Right atrium auricular region (tissue), 2 donors: Measurements from ENCODE around the gene NRCAM. TPM values are rescaled to one million over a fixed set of nuclear protein-coding genes. Genes with fewer than 3 reads are reported as not detected.

Experiments used
- DNase-seq: peaks from one replicate; pipeline ENCODE4 v3.0.0-alpha.2; 2019; ENCODE audit warnings: low spot score
- H3K27ac ChIP-seq, 2 donors: fragments of 200-600 bp; sonication (generic); 1 replicate in 1 of 2; 2 replicates in 1 of 2; pipeline ENCODE4 v1.5.1; 2016 to 2019
- H3K27me3 ChIP-seq, 2 donors: fragments of 200-600 bp; sonication (generic); one replicate each; pipeline versions ENCODE4 v1.5.1 to v1.6.0; 2017 to 2019
- H3K36me3 ChIP-seq: fragments of 200-600 bp; sonication (generic); one replicate; pipeline ENCODE4 v1.5.1; 2016
- H3K4me1 ChIP-seq, 2 donors: fragments of 200-600 bp; sonication (generic); one replicate each; pipeline versions ENCODE4 v1.5.1 to v1.6.0; 2017 to 2019
- H3K4me3 ChIP-seq, 2 donors: fragments of 200-600 bp; sonication (generic); 1 replicate in 1 of 2; 2 replicates in 1 of 2; pipeline ENCODE4 v1.5.1; 2017 to 2019; ENCODE audit warnings: mild to moderate bottlenecking in 1 of 2, moderate library complexity in 1 of 2
- H3K9me3 ChIP-seq, 2 donors: fragments of 200-600 bp; sonication (generic); one replicate each; pipeline ENCODE4 v1.5.1; 2019
- total RNA-seq, 2 donors: library from RNA; depleted of rRNA; stranded (reverse); fragments of >200 nt; gene quantifications; one replicate each; pipeline ENCODE4 v1.1.0, GENCODE V29; 2016
- TF ChIP-seq, protein P1 (sequence below), 2 donors: fragments of 200-600 bp; sonication (generic); IDR thresholded peaks; one replicate each; pipeline ENCODE4 v1.5.1; 2019; ENCODE audit warnings: antibody characterized with exemption in 2 of 2

NRCAM gene
- total RNA-seq, 2 donors from 2014 or later: 0.63 to 0.93 TPM

DNA sequence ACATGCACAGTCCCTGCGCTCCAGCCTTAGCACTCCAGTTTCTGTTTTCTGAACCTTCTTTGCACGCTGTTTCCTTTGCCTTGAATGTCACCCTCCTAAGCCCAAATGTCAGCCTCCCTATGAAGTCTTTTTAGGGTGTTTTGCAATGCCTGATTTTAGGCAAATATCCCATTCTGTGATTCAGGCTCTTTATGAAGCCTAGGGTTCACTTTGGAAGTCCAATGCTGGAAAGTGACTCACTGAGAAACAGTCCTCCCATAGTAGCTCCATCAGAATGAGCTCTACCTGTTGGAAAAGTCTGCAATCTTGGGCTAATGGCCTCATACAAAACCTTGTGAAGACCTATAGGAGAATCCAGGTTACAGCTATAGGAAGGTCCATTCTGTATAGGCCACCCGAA is 331.4 kb downstream of the NRCAM start:
- no peak for DNase-seq
- Histone ChIP-seq H3K4me1 (no peaks in the 10 kb centered on the region), H3K27ac (no peak overlapping the region), H3K27me3 (no peaks in the 10 kb centered on the region), H3K36me3 (no peaks in the 10 kb centered on the region), H3K9me3 (no peaks in the 10 kb centered on the region), H3K4me3 (no peak overlapping the region)
- TF ChIP-seq, protein P1, sequence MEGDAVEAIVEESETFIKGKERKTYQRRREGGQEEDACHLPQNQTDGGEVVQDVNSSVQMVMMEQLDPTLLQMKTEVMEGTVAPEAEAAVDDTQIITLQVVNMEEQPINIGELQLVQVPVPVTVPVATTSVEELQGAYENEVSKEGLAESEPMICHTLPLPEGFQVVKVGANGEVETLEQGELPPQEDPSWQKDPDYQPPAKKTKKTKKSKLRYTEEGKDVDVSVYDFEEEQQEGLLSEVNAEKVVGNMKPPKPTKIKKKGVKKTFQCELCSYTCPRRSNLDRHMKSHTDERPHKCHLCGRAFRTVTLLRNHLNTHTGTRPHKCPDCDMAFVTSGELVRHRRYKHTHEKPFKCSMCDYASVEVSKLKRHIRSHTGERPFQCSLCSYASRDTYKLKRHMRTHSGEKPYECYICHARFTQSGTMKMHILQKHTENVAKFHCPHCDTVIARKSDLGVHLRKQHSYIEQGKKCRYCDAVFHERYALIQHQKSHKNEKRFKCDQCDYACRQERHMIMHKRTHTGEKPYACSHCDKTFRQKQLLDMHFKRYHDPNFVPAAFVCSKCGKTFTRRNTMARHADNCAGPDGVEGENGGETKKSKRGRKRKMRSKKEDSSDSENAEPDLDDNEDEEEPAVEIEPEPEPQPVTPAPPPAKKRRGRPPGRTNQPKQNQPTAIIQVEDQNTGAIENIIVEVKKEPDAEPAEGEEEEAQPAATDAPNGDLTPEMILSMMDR (IDR thresholded peaks at IDR 0.05): no peak

DNA sequence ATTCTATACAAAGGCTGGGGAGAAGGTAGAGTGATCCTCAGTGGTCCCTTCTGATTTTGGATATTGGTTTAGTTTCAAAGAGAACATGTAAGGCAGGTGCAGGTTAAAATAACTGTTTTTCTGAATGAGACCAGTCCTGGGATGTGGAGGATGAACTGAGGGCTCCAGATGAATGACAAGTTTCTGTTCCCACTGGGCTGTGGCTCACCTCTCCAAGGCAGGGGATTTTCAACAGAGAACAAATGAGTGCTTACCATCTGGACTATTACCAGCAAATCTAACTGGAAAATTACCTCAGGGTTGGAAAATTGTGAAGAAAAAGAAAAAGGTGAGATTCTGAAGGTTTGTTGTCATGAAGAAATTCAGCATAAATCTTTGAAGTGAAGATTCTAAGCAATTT is 334.1 kb downstream of the NRCAM start:
- Histone ChIP-seq H3K27me3 (no peaks in the 10 kb centered on the region), H3K9me3 (no peaks in the 10 kb centered on the region), H3K27ac (no peak overlapping the region), H3K4me3 (no peak overlapping the region), H3K4me1 (no peaks in the 10 kb centered on the region), H3K36me3 (no peaks in the 10 kb centered on the region)
- TF ChIP-seq, protein P1 (IDR thresholded peaks at IDR 0.05): no peak
- no peak for DNase-seq

DNA sequence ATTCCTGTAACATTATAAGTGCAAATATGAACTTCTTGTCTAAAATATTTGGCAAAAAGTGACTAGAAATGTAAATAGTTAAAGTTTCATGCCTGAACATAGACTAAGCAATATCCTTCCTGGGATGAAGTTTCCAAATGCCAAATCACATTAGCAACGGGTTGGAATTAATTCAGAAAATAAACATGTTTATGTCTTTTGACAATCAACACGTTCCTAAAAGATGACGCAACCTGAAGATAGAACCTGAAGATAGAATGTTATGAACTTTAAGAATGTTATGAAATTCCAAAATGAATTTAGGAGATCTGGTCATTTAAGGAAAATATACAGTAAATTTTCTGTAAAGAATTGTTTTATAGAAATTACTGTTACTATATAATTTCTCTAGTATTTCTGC is 335.3 kb downstream of the NRCAM start:
- Histone ChIP-seq H3K27me3 (no peaks in the 10 kb centered on the region), H3K4me1 (no peaks in the 10 kb centered on the region), H3K9me3 (no peaks in the 10 kb centered on the region), H3K27ac (no peak overlapping the region), H3K4me3 (no peak overlapping the region), H3K36me3 (no peaks in the 10 kb centered on the region)
- DNase-seq: no peak
- TF ChIP-seq, protein P1 (IDR thresholded peaks at IDR 0.05): no peak

DNA sequence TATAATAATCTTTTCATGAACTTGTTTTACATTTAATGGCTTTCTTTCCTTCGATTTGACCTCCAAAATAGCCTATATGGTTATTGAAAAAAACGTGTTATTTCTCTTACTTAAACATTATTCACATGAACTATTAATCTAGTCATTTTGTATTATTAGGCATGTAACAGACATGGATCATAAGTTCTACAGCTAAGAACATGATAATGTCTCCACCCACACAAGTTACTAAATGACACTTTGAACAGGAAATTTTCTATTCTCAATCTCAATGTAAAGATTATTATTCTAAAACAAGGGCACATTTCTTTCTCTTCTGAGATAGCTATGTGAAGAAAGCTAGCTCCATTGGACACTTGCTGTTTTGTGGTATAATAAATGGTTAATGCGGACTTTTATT is 336.0 kb downstream of the NRCAM start:
- H3K9me3 ChIP-seq: no peaks in the 10 kb centered on the region
- no peaks in the 10 kb centered on the region for H3K4me1 ChIP-seq
- TF ChIP-seq, protein P1 (IDR thresholded peaks at IDR 0.05): no peak
- H3K36me3 ChIP-seq: no peaks in the 10 kb centered on the region
- H3K27me3 ChIP-seq: no peaks in the 10 kb centered on the region
- no peak overlapping the region for H3K27ac ChIP-seq
- H3K4me3 ChIP-seq: no peak overlapping the region
- DNase-seq: no peak

DNA sequence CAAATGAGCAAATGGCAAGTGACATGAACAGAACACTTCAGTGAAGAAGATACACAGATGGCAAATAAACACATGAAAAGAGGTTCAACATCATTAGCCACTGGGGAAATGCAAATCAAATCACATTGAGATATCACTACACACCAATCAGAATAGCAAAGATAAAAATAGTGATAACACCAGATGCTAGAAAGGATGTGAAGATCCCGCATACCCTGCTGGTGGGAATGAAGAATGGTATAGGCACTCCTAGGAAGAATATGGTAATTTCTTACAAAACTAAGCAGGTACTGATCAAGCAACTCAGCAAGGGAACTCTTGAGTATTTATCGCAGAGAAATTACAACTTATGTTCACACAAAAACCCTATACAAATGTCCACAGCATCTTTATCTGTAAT is 337.3 kb downstream of the NRCAM start:
- Histone ChIP-seq H3K27me3 (no peaks in the 10 kb centered on the region), H3K9me3 (no peaks in the 10 kb centered on the region), H3K27ac (no peak overlapping the region), H3K4me3 (no peak overlapping the region), H3K36me3 (no peaks in the 10 kb centered on the region), H3K4me1 (no peaks in the 10 kb centered on the region)
- TF ChIP-seq, protein P1 (IDR thresholded peaks at IDR 0.05): no peak
- DNase-seq: no peak

DNA sequence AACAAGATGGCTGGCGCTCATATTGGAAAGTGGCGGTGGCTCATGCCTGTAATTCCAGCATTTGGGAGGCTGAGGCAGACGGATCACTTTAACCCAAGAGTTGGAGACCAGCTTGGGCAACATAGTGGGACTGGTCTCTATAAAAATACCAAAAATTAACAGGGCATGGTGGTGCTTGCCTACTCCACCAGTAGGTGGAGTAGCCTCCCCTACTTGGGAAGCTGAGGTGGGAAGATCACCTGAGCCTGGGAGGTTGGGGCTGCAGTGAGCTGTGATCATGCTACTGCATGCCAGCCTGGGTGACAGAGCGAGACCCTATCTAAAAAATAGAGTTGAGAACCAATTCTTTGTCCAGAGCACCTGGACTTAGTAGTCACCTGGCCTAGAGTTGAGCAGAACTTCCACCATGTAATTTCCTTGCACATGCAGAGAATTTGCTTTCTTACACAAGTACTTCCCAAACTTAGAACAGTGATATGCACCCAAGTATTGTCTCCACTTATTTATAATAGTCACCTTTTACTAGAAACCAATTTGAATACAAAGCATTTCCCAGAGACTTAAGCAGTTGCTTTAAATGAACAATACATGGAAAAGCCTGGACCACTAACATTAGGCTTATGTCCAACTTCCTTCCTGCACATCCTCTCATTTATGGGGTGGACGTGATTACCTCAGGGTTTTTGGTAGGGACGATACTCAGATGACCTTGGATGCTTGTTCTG is 342.0 kb downstream of the NRCAM start:
- TF ChIP-seq, protein P1 (IDR thresholded peaks at IDR 0.05): peak in 1 of 2 donors; percentile 20
- Histone ChIP-seq H3K27ac (peak overlapping the region in 1 of 2 donors; percentile 13), H3K4me3 (no peak overlapping the region), H3K36me3 (no peaks in the 10 kb centered on the region), H3K27me3 (no peaks in the 10 kb centered on the region), H3K9me3 (no peaks in the 10 kb centered on the region), H3K4me1 (no peaks in the 10 kb centered on the region)
- DNase-seq: no peak
